ENCODE results near the gene KCNJ6. TPM values are rescaled to one million over a fixed set of nuclear protein-coding genes. Genes with fewer than 3 reads are reported as not detected.

The KCNJ6 gene
- total RNA-seq, 1 experiment from 2014 or later = 1.2 TPM

DNA sequence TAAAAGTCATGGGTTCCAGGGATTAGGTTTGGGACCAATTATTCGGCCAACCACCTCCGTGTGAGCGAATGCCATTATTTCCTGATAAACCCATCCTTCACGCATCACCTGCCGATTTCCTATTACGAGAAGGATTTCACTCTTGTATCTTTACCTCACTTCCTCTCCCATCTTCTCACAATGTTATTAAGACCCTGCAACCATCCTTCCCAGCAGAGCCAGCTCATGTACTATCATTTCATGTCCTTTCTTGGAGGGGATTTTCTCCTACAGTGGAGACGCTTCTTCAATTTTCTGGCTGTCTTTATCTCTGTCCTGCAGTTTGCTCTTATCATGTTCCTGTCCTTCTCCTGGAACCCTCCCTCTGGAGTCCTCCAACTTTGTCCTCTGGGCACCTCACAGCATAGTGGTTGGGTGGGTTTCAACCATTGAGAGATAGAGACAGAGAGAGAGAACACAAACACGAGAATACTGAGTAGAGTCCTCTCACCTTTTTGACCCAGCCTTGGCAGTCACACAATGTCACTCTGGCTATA lies 357.5 kb downstream of the KCNJ6 start:
- Histone ChIP-seq H3T11ph (ENCODE audit: low read length) (no peak overlapping the region), H3K4ac (ENCODE audit: low read depth, low read length) (no peak overlapping the region), H3K9me3 (ENCODE audit: control insufficient read depth, low read depth, low read length) (no peaks in the 10 kb centered on the region), H3K4me2 (ENCODE audit: insufficient read depth, insufficient read length, low read length) (no peak overlapping the region), H3K23ac (ENCODE audit: insufficient read length, low read depth, low read length) (no peak overlapping the region), H4K5ac (ENCODE audit: insufficient read length, low read depth, low read length) (no peak overlapping the region), H3K14ac (ENCODE audit: insufficient read depth, low read length) (no peak overlapping the region), H4K91ac (ENCODE audit: insufficient read length, low read depth, low read length) (no peak overlapping the region), H2BK5ac (ENCODE audit: insufficient read length, low read length) (no peak overlapping the region), H3K27ac (ENCODE audit: insufficient read length, low read depth, low read length) (no peak overlapping the region), H3K56ac (ENCODE audit: insufficient read length, low read depth, low read length) (no peak overlapping the region), H2BK20ac (ENCODE audit: low read depth, low read length, poor library complexity, severe bottlenecking) (no peak overlapping the region), H3K18ac (ENCODE audit: insufficient read length, low read depth, low read length) (no peak overlapping the region), H2BK120ac (ENCODE audit: low read depth, low read length, poor library complexity, severe bottlenecking) (no peak overlapping the region), H3K79me1 (ENCODE audit: insufficient read depth, low read depth, low read length, poor library complexity, severe bottlenecking) (no peaks in the 10 kb centered on the region), H3K4me1 (ENCODE audit: insufficient read depth, low read length) (no peaks in the 10 kb centered on the region), H3K9ac (ENCODE audit: extremely low read depth, insufficient read length, low read length) (no peak overlapping the region), H3K23me2 (ENCODE audit: insufficient read length, low read depth, low read length, poor library complexity, severe bottlenecking) (no peaks in the 10 kb centered on the region), H3K27me3 (ENCODE audit: insufficient read depth, low read length) (no peaks in the 10 kb centered on the region), H4K8ac (replicated peaks; ENCODE audit: insufficient read length, low read depth, low read length) (no peak overlapping the region), H2AFZ (ENCODE audit: low read length) (no peak overlapping the region), H2BK15ac (ENCODE audit: low read depth, low read length) (no peak overlapping the region), H2AK5ac (ENCODE audit: insufficient read length, low read length) (no peak overlapping the region), H3K79me2 (ENCODE audit: insufficient read depth, low read length) (no peaks in the 10 kb centered on the region), H4K20me1 (ENCODE audit: control insufficient read depth, insufficient read depth, insufficient read length) (no peaks in the 10 kb centered on the region), H2BK12ac (ENCODE audit: insufficient read length, low read depth, low read length) (no peak overlapping the region)
- Mint-ChIP-seq H3K27me3 (ENCODE audit: low read depth) (peaks cover 10% of the 10 kb centered on the region), H3K4me3 (no peak overlapping the region), H3K9me3 (no peaks in the 10 kb centered on the region; a peak in 1 of 5 replicates), H3K36me3 (ENCODE audit: insufficient read depth in 1 of 3, low read depth in 3 of 3) (no peaks in the 10 kb centered on the region; a peak in 1 of 7 replicates), H3K4me1 (no peaks in the 10 kb centered on the region; a peak in 1 of 4 replicates), H3K27ac (no peak overlapping the region)
- WGBS (ENCODE audit: extremely low coverage, insufficient read length, low lambda C conversion rate) = no CpG with 5 or more reads among the region's 8 CpGs
- no peak for DNase-seq
- TF ChIP-seq, protein P1, sequence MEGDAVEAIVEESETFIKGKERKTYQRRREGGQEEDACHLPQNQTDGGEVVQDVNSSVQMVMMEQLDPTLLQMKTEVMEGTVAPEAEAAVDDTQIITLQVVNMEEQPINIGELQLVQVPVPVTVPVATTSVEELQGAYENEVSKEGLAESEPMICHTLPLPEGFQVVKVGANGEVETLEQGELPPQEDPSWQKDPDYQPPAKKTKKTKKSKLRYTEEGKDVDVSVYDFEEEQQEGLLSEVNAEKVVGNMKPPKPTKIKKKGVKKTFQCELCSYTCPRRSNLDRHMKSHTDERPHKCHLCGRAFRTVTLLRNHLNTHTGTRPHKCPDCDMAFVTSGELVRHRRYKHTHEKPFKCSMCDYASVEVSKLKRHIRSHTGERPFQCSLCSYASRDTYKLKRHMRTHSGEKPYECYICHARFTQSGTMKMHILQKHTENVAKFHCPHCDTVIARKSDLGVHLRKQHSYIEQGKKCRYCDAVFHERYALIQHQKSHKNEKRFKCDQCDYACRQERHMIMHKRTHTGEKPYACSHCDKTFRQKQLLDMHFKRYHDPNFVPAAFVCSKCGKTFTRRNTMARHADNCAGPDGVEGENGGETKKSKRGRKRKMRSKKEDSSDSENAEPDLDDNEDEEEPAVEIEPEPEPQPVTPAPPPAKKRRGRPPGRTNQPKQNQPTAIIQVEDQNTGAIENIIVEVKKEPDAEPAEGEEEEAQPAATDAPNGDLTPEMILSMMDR (conservative IDR thresholded peaks at IDR 0.05) = no peak

All from H9 (cell line).